Nephron progenitor cell (in vitro differentiated cells): ENCODE measurements around the gene MPND.

Experiments
- DNase-seq: peaks from one replicate; pipeline ENCODE4 v3.0.0; 2021
- H3K27ac Mint-ChIP-seq: 2 replicates; pipeline ENCODE4 v1.8.0; 2021; ENCODE audit warnings: mild to moderate bottlenecking, moderate library complexity, mixed read lengths
- H3K27me3 Mint-ChIP-seq: 2 replicates; pipeline ENCODE4 v1.8.0; 2021; ENCODE audit warnings: mild to moderate bottlenecking, low read depth, mixed read lengths; ENCODE audit not compliant: poor library complexity
- H3K36me3 Mint-ChIP-seq: 2 replicates; pipeline ENCODE4 v1.8.0; 2021; ENCODE audit warnings: low read depth, mixed read lengths
- H3K4me1 Mint-ChIP-seq: 2 replicates; pipeline ENCODE4 v1.8.0; 2021; ENCODE audit warnings: mixed read lengths
- H3K4me3 Mint-ChIP-seq: 2 replicates; pipeline ENCODE4 v1.8.0; 2021; ENCODE audit warnings: mild to moderate bottlenecking, moderate library complexity, mixed read lengths
- H3K9me3 Mint-ChIP-seq: 2 replicates; pipeline ENCODE4 v1.8.0; 2021; ENCODE audit warnings: mild to moderate bottlenecking, moderate library complexity, mixed read lengths
- CTCF ChIP-seq: fragments of 200-600 bp; sonication (generic); IDR thresholded peaks from 2 replicates; pipeline ENCODE4 v1.5.0; 2021; ENCODE audit warnings: antibody characterized with exemption

Gene MPND

GRCh38 chr19:4369888-4370260 lies 26.5 kb downstream of the MPND start:
- Mint-ChIP-seq H3K4me3 (no peak overlapping the region), H3K27ac (peak overlapping the region; percentile 77), H3K9me3 (no peaks in the 10 kb centered on the region), H3K4me1 (peaks cover 56% of the 10 kb centered on the region), H3K36me3 (no peaks in the 10 kb centered on the region), H3K27me3 (no peaks in the 10 kb centered on the region)
- peak; percentile 37 for DNase-seq
- TF ChIP-seq CTCF, result no peak

- Mint-ChIP-seq H3K9me3 (no peaks in the 10 kb centered on the region), H3K36me3 (no peaks in the 10 kb centered on the region), H3K4me3 (no peak overlapping the region), H3K27ac (peak overlapping the region; percentile 95), H3K4me1 (peaks cover 63% of the 10 kb centered on the region), H3K27me3 (no peaks in the 10 kb centered on the region)
- no peak for TF ChIP-seq CTCF
- no peak for DNase-seq
These were observed 27.2 kb downstream of the MPND start for GRCh38 chr19:4370418-4371041.

- no peak for TF ChIP-seq CTCF
- no peaks in the 10 kb centered on the region for H3K27me3 Mint-ChIP-seq
- no peaks in the 10 kb centered on the region for H3K9me3 Mint-ChIP-seq
- peak overlapping the region; percentile 95 for H3K27ac Mint-ChIP-seq
- H3K36me3 Mint-ChIP-seq, result no peaks in the 10 kb centered on the region
- no peak overlapping the region for H3K4me3 Mint-ChIP-seq
- H3K4me1 Mint-ChIP-seq, result peaks cover 72% of the 10 kb centered on the region
- DNase-seq, result peak; percentile 32
These were observed 28.1 kb downstream of the MPND start for GRCh38 chr19:4371247-4372164.

GRCh38 chr19:4372165-4373012 lies 29.0 kb downstream of the MPND start:
- Mint-ChIP-seq H3K9me3 (no peaks in the 10 kb centered on the region), H3K27ac (peak overlapping the region; percentile 95), H3K36me3 (no peaks in the 10 kb centered on the region), H3K4me1 (peaks cover 77% of the 10 kb centered on the region), H3K27me3 (no peaks in the 10 kb centered on the region), H3K4me3 (no peak overlapping the region)
- no peak for TF ChIP-seq CTCF
- DNase-seq, result no peak

GRCh38 chr19:4373013-4373367 lies 29.6 kb downstream of the MPND start:
- peaks cover 71% of the 10 kb centered on the region for H3K4me1 Mint-ChIP-seq
- DNase-seq, result no peak
- H3K36me3 Mint-ChIP-seq, result no peaks in the 10 kb centered on the region
- no peak overlapping the region for H3K4me3 Mint-ChIP-seq
- TF ChIP-seq CTCF, result no peak
- H3K9me3 Mint-ChIP-seq, result no peaks in the 10 kb centered on the region
- H3K27me3 Mint-ChIP-seq, result no peaks in the 10 kb centered on the region
- peak overlapping the region; percentile 95 for H3K27ac Mint-ChIP-seq
